BE2C (cell line): Measurements from ENCODE around the gene UNK.

Source experiments
- DNase-seq: peaks from one replicate; pipeline ENCODE4 v3.0.0-alpha.2; 2020
- H3K27me3 ChIP-seq: fragments of 250-450 bp; sonication (Bioruptor Pico); 2 replicates; pipeline ENCODE4 v1.5.1; 2020; ENCODE audit warnings: mild to moderate bottlenecking
- H3K36me3 ChIP-seq: fragments of 250-450 bp; sonication (Bioruptor Pico); 2 replicates; pipeline ENCODE4 v1.5.1; 2020; ENCODE audit warnings: mild to moderate bottlenecking
- H3K4me1 ChIP-seq: fragments of 250-450 bp; sonication (Bioruptor Pico); 2 replicates; pipeline ENCODE4 v1.5.1; 2020
- H3K4me3 ChIP-seq: 2 replicates; pipeline ENCODE4 v1.5.1; 2011; ENCODE audit warnings: low read depth, low read length
- H3K9me3 ChIP-seq: fragments of 250-450 bp; sonication (Bioruptor Pico); 2 replicates; pipeline ENCODE4 v1.5.1; 2020
- TF ChIP-seq, protein P1 (sequence below): IDR thresholded peaks from 2 replicates; pipeline ENCODE4 v1.5.1; 2012; ENCODE audit warnings: mild to moderate bottlenecking, low read depth, low read length

The UNK gene

DNA sequence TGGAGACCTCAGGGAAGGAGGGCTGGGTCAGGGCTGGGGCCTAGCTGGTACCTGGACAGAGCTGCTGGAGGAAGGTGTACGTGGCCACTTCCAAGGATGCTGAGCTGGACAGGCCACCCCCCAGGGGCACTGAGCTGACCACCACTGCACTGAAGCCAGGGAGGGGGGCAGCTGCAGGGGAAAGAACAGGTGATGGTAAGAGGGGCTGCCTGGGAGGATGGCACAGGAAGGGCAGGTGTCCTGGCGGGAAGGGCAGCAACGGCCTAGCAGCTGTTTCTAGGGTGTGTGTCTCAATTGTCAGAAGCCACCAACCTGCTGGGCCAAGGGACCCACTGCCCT is 21.4 kb upstream of the UNK start:
- DNase-seq = no peak
- H3K27me3 ChIP-seq = no peaks in the 10 kb centered on the region
- H3K4me3 ChIP-seq = no peak overlapping the region
- no peaks in the 10 kb centered on the region for H3K9me3 ChIP-seq
- H3K36me3 ChIP-seq = no peaks in the 10 kb centered on the region
- peaks cover 3% of the 10 kb centered on the region; the same call in 1 of the 2 replicates for H3K4me1 ChIP-seq
- TF ChIP-seq, protein P1, sequence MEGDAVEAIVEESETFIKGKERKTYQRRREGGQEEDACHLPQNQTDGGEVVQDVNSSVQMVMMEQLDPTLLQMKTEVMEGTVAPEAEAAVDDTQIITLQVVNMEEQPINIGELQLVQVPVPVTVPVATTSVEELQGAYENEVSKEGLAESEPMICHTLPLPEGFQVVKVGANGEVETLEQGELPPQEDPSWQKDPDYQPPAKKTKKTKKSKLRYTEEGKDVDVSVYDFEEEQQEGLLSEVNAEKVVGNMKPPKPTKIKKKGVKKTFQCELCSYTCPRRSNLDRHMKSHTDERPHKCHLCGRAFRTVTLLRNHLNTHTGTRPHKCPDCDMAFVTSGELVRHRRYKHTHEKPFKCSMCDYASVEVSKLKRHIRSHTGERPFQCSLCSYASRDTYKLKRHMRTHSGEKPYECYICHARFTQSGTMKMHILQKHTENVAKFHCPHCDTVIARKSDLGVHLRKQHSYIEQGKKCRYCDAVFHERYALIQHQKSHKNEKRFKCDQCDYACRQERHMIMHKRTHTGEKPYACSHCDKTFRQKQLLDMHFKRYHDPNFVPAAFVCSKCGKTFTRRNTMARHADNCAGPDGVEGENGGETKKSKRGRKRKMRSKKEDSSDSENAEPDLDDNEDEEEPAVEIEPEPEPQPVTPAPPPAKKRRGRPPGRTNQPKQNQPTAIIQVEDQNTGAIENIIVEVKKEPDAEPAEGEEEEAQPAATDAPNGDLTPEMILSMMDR = no peak

DNA sequence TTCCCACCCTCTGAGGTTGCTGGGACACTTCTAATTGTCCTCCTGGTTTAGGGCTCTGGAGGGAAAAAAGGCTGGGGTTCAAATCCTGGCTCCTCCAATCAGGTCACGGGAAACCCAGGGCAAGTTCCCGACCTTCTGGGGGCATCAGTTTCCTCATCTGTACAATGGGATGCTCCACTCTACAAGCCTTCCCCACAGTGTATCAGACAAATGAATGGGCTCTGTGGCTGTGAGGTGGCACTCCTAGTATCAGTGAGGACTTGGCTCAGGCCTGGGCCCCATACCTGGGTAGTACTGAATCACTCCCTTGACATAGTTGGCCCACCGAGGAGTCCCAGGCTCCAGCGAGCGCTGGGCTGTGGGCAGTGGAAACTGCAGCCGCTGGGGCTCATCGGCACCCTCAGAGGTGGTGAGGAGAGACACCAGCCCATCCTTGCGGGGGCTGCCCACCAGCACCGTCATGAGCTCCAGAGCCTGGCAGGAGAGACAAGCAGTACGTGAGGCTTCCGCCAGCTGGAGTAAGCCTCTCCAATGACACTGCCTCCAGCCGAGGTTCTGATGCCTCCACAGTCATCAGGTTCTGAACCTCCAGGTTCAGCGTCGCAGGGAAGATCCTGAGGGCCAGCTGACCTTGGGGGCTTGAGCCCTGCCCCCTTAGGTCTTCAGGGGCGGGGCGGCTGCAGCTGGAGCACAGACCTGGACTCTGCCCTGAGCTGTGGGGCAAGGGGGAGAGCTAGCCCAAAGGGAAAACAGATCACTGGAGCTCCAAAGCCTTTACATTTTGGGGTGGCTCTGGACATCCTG is 20.8 kb upstream of the UNK start:
- TF ChIP-seq, protein P1 = no peak
- H3K27me3 ChIP-seq = no peaks in the 10 kb centered on the region
- DNase-seq = no peak

GRCh38 chr17:75764417-75764710 is 20.2 kb upstream of the UNK start:
- no peaks in the 10 kb centered on the region for H3K9me3 ChIP-seq
- H3K4me1 ChIP-seq = peaks cover 3% of the 10 kb centered on the region; the same call in 1 of the 2 replicates

More for the DNA sequence above, 20.8 kb upstream of the UNK start:
- Histone ChIP-seq H3K4me3 (peak overlapping the region; percentile 71), H3K4me1 (peaks cover 3% of the 10 kb centered on the region; the same call in 1 of the 2 replicates), H3K9me3 (no peaks in the 10 kb centered on the region), H3K36me3 (no peaks in the 10 kb centered on the region)

DNA sequence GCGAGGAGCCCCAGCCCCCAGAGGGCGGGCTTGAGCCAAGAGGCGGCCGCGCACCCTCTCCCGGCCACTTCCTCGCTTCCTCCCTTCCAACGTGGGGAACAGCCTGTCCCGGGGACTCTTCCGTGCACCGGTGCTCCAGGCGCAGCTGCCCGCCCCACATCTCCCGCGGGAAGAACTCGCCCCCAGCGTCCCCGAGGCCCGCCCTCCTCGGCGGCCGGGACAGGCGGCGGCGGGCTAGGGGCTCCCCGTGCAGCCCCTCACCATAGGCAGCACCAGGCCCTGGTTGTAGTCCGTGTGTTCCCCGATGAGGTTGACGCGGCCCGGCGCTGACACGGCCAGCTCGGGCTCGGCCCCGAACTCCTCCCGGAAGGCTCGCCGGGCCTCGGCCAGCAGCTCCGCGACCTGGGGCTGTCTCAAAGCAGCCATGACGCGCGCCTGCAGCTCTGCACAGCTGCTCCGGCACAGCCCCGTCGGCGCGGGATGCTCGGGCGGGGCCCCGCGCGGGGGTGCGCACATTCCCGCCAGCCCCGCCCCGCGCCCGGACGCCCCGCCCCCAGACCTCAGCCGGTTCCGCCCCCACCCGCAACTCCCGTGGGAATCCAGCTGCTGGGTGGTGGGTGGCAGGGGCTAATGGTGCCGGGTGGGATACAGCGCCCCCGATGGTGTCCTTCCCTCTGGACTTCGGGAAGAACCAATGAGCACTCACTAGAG is 19.7 kb upstream of the UNK start, which contains the start of gene GALK1:
Gene GALK1, minus strand, starts transcription at position 482 of the 711 bp plus-strand sequence. Its CDS starts 56 bp downstream, at position 426.
- Histone ChIP-seq H3K36me3 (no peaks in the 10 kb centered on the region), H3K27me3 (no peaks in the 10 kb centered on the region), H3K4me1 (peaks cover 3% of the 10 kb centered on the region; the same call in 1 of the 2 replicates), H3K9me3 (no peaks in the 10 kb centered on the region), H3K4me3 (peak within 1 kb of the TSS; percentile 71)
- TF ChIP-seq, protein P1 = peak; percentile 62
- peak; percentile 85 for DNase-seq

More at GRCh38 chr17:75764417-75764710, 20.2 kb upstream of the UNK start:
- Histone ChIP-seq H3K4me3 (peak overlapping the region; percentile 71), H3K27me3 (no peaks in the 10 kb centered on the region), H3K36me3 (no peaks in the 10 kb centered on the region)
- TF ChIP-seq, protein P1 = no peak
- no peak for DNase-seq

DNA sequence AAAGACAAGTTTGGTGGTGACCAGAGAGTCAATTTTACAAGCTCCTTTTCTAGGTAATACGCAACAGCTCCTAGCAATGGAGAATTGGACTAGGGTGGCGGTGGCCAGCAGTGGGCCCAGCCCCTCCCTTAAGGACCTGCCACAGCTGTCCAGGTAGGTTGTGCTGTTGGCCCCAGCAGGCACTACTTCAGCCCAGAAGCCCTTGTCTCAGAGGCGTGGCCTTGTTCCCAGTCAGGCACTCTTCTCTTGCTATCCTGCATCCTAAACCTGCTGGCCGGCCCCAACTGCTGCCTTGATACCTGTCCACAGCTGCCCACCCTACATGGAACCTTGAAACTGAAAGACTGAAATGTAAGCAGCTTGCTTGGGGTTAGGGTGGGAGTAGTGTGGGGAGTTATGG is 18.6 kb upstream of the UNK start:
- H3K36me3 ChIP-seq = no peaks in the 10 kb centered on the region
- no peaks in the 10 kb centered on the region for H3K27me3 ChIP-seq
- TF ChIP-seq, protein P1 = no peak
- DNase-seq = no peak
- no peak overlapping the region for H3K4me3 ChIP-seq
- H3K9me3 ChIP-seq = no peaks in the 10 kb centered on the region
- peaks cover 5% of the 10 kb centered on the region; the same call in 1 of the 2 replicates for H3K4me1 ChIP-seq

DNA sequence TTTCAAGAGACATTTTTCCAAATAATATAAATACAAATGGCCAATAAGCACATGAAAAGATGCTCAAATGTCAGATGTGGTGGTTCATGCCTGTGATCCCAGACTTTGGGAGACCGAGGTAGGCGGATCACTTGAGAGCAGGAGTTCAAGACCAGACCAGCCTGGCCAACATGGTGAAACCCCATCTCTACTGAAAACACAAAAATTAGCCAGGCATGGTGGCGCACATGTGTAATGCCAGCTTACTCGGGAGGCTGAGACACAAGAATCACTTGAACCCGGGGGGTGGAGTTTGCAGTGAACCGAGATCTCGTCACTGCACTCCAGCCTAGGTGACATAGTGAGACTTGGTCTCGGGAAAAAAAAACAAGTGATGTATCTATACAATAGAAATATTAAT is 16.7 kb upstream of the UNK start:
- no peak for DNase-seq
- TF ChIP-seq, protein P1 = no peak
- Histone ChIP-seq H3K4me1 (peaks cover 5% of the 10 kb centered on the region; the same call in 1 of the 2 replicates), H3K9me3 (no peaks in the 10 kb centered on the region), H3K4me3 (no peak overlapping the region), H3K36me3 (no peaks in the 10 kb centered on the region), H3K27me3 (no peaks in the 10 kb centered on the region)
